Mesenchymal stem cell (in vitro differentiated cells and primary cell): ENCODE data around the gene RASSF8.
A peak's percentile ranks its signal among the peaks of the same experiment; 100 is the strongest.

Source experiments
- DNase-seq: peaks from one replicate; pipeline ENCODE4 v3.0.0-alpha.2; 2013
- H2AFZ ChIP-seq: one replicate; pipeline ENCODE4 v1.6.1; 2013; ENCODE audit warnings: low read depth, mild to moderate bottlenecking, control low read depth, inconsistent platforms, low read length, moderate library complexity
- H2AK5ac ChIP-seq: 2 replicates; pipeline ENCODE4 v1.6.1; 2013; ENCODE audit warnings: low read length, moderate library complexity, mild to moderate bottlenecking, inconsistent platforms; ENCODE audit not compliant: severe bottlenecking
- H2BK120ac ChIP-seq: one replicate; pipeline ENCODE4 v1.6.1; 2013; ENCODE audit warnings: low read depth, mild to moderate bottlenecking, inconsistent platforms, low read length, moderate library complexity
- H2BK12ac ChIP-seq, 2 experiments: one replicate each; pipeline ENCODE4 v1.6.1; 2013; ENCODE audit warnings: inconsistent platforms in 2 of 2, low read length in 2 of 2, mild to moderate bottlenecking in 2 of 2, moderate library complexity in 2 of 2, control low read depth in 1 of 2
- H2BK15ac ChIP-seq: one replicate; pipeline ENCODE4 v1.6.1; 2013; ENCODE audit warnings: mild to moderate bottlenecking, low read depth, inconsistent platforms; ENCODE audit not compliant: poor library complexity, severe bottlenecking
- H2BK5ac ChIP-seq: 2 replicates; pipeline ENCODE4 v1.6.1; 2013; ENCODE audit warnings: low read depth, mild to moderate bottlenecking, low read length, control low read depth, inconsistent platforms; ENCODE audit not compliant: poor library complexity, severe bottlenecking
- H3K14ac ChIP-seq, 2 experiments: one replicate each; pipeline ENCODE4 v1.6.1; 2013; ENCODE audit warnings: inconsistent platforms in 2 of 2, low read length in 2 of 2, control low read depth in 1 of 2, mild to moderate bottlenecking in 1 of 2, moderate library complexity in 1 of 2
- H3K18ac ChIP-seq, 2 experiments: one replicate each; pipeline ENCODE4 v1.6.1; 2013; ENCODE audit warnings: inconsistent platforms in 2 of 2, low read length in 2 of 2, control low read depth in 1 of 2, low read depth in 1 of 2, mild to moderate bottlenecking in 1 of 2
- H3K23ac ChIP-seq, 2 experiments: one replicate each; pipeline ENCODE4 v1.6.1; 2013; ENCODE audit warnings: inconsistent platforms in 2 of 2, low read length in 2 of 2, mild to moderate bottlenecking in 2 of 2, moderate library complexity in 2 of 2, control low read depth in 1 of 2
- H3K27ac ChIP-seq: 2 replicates; pipeline ENCODE4 v1.5.1; 2013; ENCODE audit warnings: mild to moderate bottlenecking, moderate library complexity, low read length, control low read depth, inconsistent platforms; ENCODE audit not compliant: poor library complexity, severe bottlenecking
- H3K27me3 ChIP-seq, 2 experiments: 2 replicates each; pipeline versions ENCODE4 v1.6.1 to v1.7.0; 2013; ENCODE audit warnings: low read length in 2 of 2, mild to moderate bottlenecking in 2 of 2, moderate library complexity in 2 of 2, control low read depth in 1 of 2, inconsistent platforms in 1 of 2; ENCODE audit not compliant: control insufficient read depth in 1 of 2, insufficient read depth in 1 of 2
- H3K36me3 ChIP-seq, 2 experiments: 2 replicates each; pipeline versions ENCODE4 v1.6.1 to v1.7.0; 2013; ENCODE audit warnings: low read length in 2 of 2, control low read depth in 1 of 2, inconsistent platforms in 1 of 2, low read depth in 1 of 2, mild to moderate bottlenecking in 1 of 2; ENCODE audit not compliant: insufficient read depth in 2 of 2, control insufficient read depth in 1 of 2
- H3K4ac ChIP-seq, 2 experiments: one replicate each; pipeline ENCODE4 v1.6.1; 2013; ENCODE audit warnings: inconsistent platforms in 2 of 2, low read length in 2 of 2, mild to moderate bottlenecking in 2 of 2, moderate library complexity in 2 of 2, control low read depth in 1 of 2, low read depth in 1 of 2
- H3K4me1 ChIP-seq: 2 replicates; pipeline ENCODE4 v1.6.1; 2013; ENCODE audit warnings: low read depth, low read length, control low read depth; ENCODE audit not compliant: control insufficient read depth, insufficient read depth
- H3K4me2 ChIP-seq: 2 replicates; pipeline ENCODE4 v1.6.1; 2013; ENCODE audit warnings: low read length, mild to moderate bottlenecking, inconsistent platforms; ENCODE audit not compliant: poor library complexity, severe bottlenecking
- H3K4me3 ChIP-seq, 2 experiments: 2 replicates each; pipeline versions ENCODE4 v1.5.1 to v1.7.0; 2013; ENCODE audit warnings: low read length in 2 of 2, mild to moderate bottlenecking in 2 of 2, control low read depth in 1 of 2, low read depth in 1 of 2; ENCODE audit not compliant: insufficient read depth in 1 of 2
- H3K79me1 ChIP-seq: replicated peaks from 2 replicates; pipeline ENCODE4 v1.6.1; 2013; ENCODE audit warnings: mild to moderate bottlenecking, control low read depth, low read length, inconsistent platforms; ENCODE audit not compliant: poor library complexity, severe bottlenecking
- H3K9ac ChIP-seq: 2 replicates; pipeline ENCODE4 v1.7.0; 2013; ENCODE audit warnings: mild to moderate bottlenecking, low read length, moderate library complexity
- H3K9me3 ChIP-seq: 2 replicates; pipeline ENCODE4 v1.7.0; 2013; ENCODE audit warnings: mild to moderate bottlenecking, low read length; ENCODE audit not compliant: control insufficient read depth
- H4K8ac ChIP-seq: one replicate; pipeline ENCODE4 v1.6.1; 2013; ENCODE audit warnings: inconsistent platforms, mild to moderate bottlenecking, low read length, moderate library complexity
- H4K91ac ChIP-seq: one replicate; pipeline ENCODE4 v1.6.1; 2013; ENCODE audit warnings: mild to moderate bottlenecking, low read length, inconsistent platforms
- WGBS: methylation state at CpG from one replicate; pipeline ENCODE4 v1.1.7; 2013; ENCODE audit warnings: mixed read lengths; 5-methylcytosine and 5-hydroxymethylcytosine counted together

Gene RASSF8

GRCh38 chr12:26116829-26117715 is 158.6 kb downstream of the RASSF8 start:
- Histone ChIP-seq H2BK12ac (no peak overlapping the region), H3K79me1 (peaks cover 3% of the 10 kb centered on the region), H2BK5ac (no peak overlapping the region), H2AK5ac (no peak overlapping the region), H2BK15ac (no peak overlapping the region), H3K27ac (no peak overlapping the region), H3K27me3 (no peaks in the 10 kb centered on the region), H3K4me3 (no peak overlapping the region), H3K23ac (no peak overlapping the region), H3K4ac (no peak overlapping the region), H3K36me3 (no peaks in the 10 kb centered on the region), H4K91ac (no peak overlapping the region), H3K4me1 (peaks cover 8% of the 10 kb centered on the region), H3K4me2 (no peak overlapping the region), H3K9me3 (no peaks in the 10 kb centered on the region), H3K18ac (peak overlapping the region in 1 of 2 experiments; percentile 8), H2AFZ (no peak overlapping the region), H2BK120ac (no peak overlapping the region), H3K14ac (no peak overlapping the region), H4K8ac (no peak overlapping the region), H3K9ac (no peak overlapping the region)
- WGBS = 61% methylated on average over 6 of the region's 6 CpGs
- DNase-seq = no peak

GRCh38 chr12:26118308-26118707 is 159.8 kb downstream of the RASSF8 start:
- Histone ChIP-seq H2AK5ac (no peak overlapping the region), H3K14ac (no peak overlapping the region), H2BK12ac (no peak overlapping the region), H4K8ac (no peak overlapping the region), H3K79me1 (peaks cover 3% of the 10 kb centered on the region), H3K4ac (no peak overlapping the region), H4K91ac (no peak overlapping the region), H3K27ac (no peak overlapping the region), H3K9me3 (no peaks in the 10 kb centered on the region), H3K36me3 (no peaks in the 10 kb centered on the region), H3K4me1 (peaks cover 5% of the 10 kb centered on the region), H2BK5ac (no peak overlapping the region), H3K9ac (no peak overlapping the region), H2AFZ (no peak overlapping the region), H2BK120ac (no peak overlapping the region), H3K23ac (no peak overlapping the region), H3K27me3 (no peaks in the 10 kb centered on the region), H3K4me3 (no peak overlapping the region), H3K4me2 (no peak overlapping the region), H2BK15ac (no peak overlapping the region), H3K18ac (no peak overlapping the region)
- no peak for DNase-seq
- WGBS = 83% methylated on average over 2 of the region's 4 CpGs

GRCh38 chr12:26119391-26119989 is 161.0 kb downstream of the RASSF8 start:
- no peak overlapping the region for H3K18ac ChIP-seq
- H3K79me1 ChIP-seq = peaks cover 3% of the 10 kb centered on the region
- H3K9ac ChIP-seq = peak overlapping the region; percentile 85
- WGBS = 8% methylated on average over 2 of the region's 2 CpGs
- no peak overlapping the region for H3K4ac ChIP-seq
- no peak overlapping the region for H2BK15ac ChIP-seq
- no peak overlapping the region for H3K27ac ChIP-seq
- no peak overlapping the region for H2AFZ ChIP-seq
- no peaks in the 10 kb centered on the region for H3K9me3 ChIP-seq
- H3K4me2 ChIP-seq = no peak overlapping the region
- H3K14ac ChIP-seq = no peak overlapping the region
- peaks cover 4% of the 10 kb centered on the region for H3K4me1 ChIP-seq
- H4K8ac ChIP-seq = no peak overlapping the region
- DNase-seq = peak; percentile 73
- no peak overlapping the region for H3K4me3 ChIP-seq
- no peak overlapping the region for H2BK12ac ChIP-seq
- H2AK5ac ChIP-seq = no peak overlapping the region
- no peak overlapping the region for H2BK5ac ChIP-seq
- no peaks in the 10 kb centered on the region for H3K27me3 ChIP-seq
- no peaks in the 10 kb centered on the region for H3K36me3 ChIP-seq
- H2BK120ac ChIP-seq = no peak overlapping the region
- no peak overlapping the region for H3K23ac ChIP-seq
- no peak overlapping the region for H4K91ac ChIP-seq

- Histone ChIP-seq H3K23ac (no peak overlapping the region), H3K4me2 (no peak overlapping the region), H3K27me3 (no peaks in the 10 kb centered on the region), H2AFZ (no peak overlapping the region), H3K4me1 (peaks cover 5% of the 10 kb centered on the region), H2BK120ac (no peak overlapping the region), H4K8ac (no peak overlapping the region), H3K9ac (peak overlapping the region; percentile 85), H3K36me3 (no peaks in the 10 kb centered on the region), H3K79me1 (peaks cover 3% of the 10 kb centered on the region), H2BK5ac (no peak overlapping the region), H3K18ac (no peak overlapping the region), H3K4me3 (no peak overlapping the region), H3K4ac (no peak overlapping the region), H4K91ac (no peak overlapping the region), H2AK5ac (no peak overlapping the region), H3K9me3 (no peaks in the 10 kb centered on the region), H2BK15ac (no peak overlapping the region), H3K27ac (no peak overlapping the region), H2BK12ac (no peak overlapping the region), H3K14ac (no peak overlapping the region)
- WGBS = 76% methylated on average over 4 of the region's 4 CpGs
- DNase-seq = no peak
Observed at GRCh38 chr12:26120561-26121274, 162.2 kb downstream of the RASSF8 start.
